ENCODE measurements around the gene ADD3. TPM values are rescaled to one million over a fixed set of nuclear protein-coding genes. Genes with fewer than 3 reads are reported as not detected.

Gene ADD3
- total and polyA plus RNA-seq, 2 of the 13 experiments (the other 11 are each of a cell fraction or from before 2014, with no cell fraction given), result 44.7 to 57.5 TPM

- no peak for ATAC-seq
- no peak for DNase-seq (ENCODE audit: low spot score)
- H3K27ac ChIP-seq (ENCODE audit: extremely low read length, insufficient read depth, low read length), result no peak overlapping the region
- H2AFZ ChIP-seq (ENCODE audit: low read length), result no peak overlapping the region
- in situ Hi-C loops (cut with HindIII; ENCODE audit: extremely low pct_ligation_motif_present, low pct_unique_long_range_greater_than_20kb) (no loop called here), intact Hi-C loops (cut with micrococcal nuclease; ENCODE audit: unreplicated experiment) (loop anchor here (5.0 to 10.0 kb wide), 2 partner anchors 154 to 308 kb away; no protein-coding TSS in a partner anchor)
- ChIA-PET CTCF (ENCODE audit: low intra/inter-chr PET ratio, low total read pairs) (no interaction called here), POLR2A (no interaction called here)
- WGBS (ENCODE audit: low lambda C conversion rate), result 86% methylated on average over 2 of the region's 2 CpGs
- no peak for FAIRE-seq
- H3K4me2 ChIP-seq (ENCODE audit: low read depth, low read length), result no peak overlapping the region
- no peak overlapping the region for H3K4me3 ChIP-seq (replicated peaks in 1 of 3; ENCODE audit: insufficient read depth in 1 of 3, low read depth in 2 of 3, low read length in 3 of 3)
- H3K9me3 ChIP-seq (ENCODE audit: low read length), result no peaks in the 10 kb centered on the region
- no peaks in the 10 kb centered on the region for H3K36me3 ChIP-seq (replicated peaks in 1 of 2; ENCODE audit: control insufficient read depth in 1 of 2, insufficient read depth in 2 of 2, low read length in 2 of 2)
- no peak overlapping the region for H3K9ac ChIP-seq (ENCODE audit: insufficient read depth, low read depth, low read length)
- peaks cover 23% of the 10 kb centered on the region for H3K4me1 ChIP-seq (ENCODE audit: insufficient read depth, low read length)
- H4K20me1 ChIP-seq (ENCODE audit: insufficient read depth, low read length), result no peaks in the 10 kb centered on the region
- no TSS peak for BruUV-seq (replicated peaks)
- no peaks in the 10 kb centered on the region for H3K79me2 ChIP-seq (ENCODE audit: insufficient read depth, low read length)
- no peaks in the 10 kb centered on the region for H3K27me3 ChIP-seq (ENCODE audit: control insufficient read depth in 1 of 2, insufficient read depth in 2 of 2, low read length in 2 of 2)
- no peak for TF ChIP-seq STAG1 (CRISPR knock-in tag; IDR thresholded peaks at IDR 0.05)
- TF ChIP-seq SIN3A (IDR thresholded peaks at IDR 0.05; ENCODE audit: borderline replicate concordance, low read depth, low read length), result no peak
- no peak for TF ChIP-seq HMG20B (CRISPR knock-in tag; conservative IDR thresholded peaks at IDR 0.05)
- no peak for TF ChIP-seq THAP11 (CRISPR knock-in tag; IDR thresholded peaks at IDR 0.05)
- no peak for TF ChIP-seq TEAD2 (CRISPR knock-in tag; IDR thresholded peaks at IDR 0.05)
- no peak for TF ChIP-seq STAT5B (CRISPR knock-in tag; IDR thresholded peaks at IDR 0.05)
- TF ChIP-seq, protein P1, sequence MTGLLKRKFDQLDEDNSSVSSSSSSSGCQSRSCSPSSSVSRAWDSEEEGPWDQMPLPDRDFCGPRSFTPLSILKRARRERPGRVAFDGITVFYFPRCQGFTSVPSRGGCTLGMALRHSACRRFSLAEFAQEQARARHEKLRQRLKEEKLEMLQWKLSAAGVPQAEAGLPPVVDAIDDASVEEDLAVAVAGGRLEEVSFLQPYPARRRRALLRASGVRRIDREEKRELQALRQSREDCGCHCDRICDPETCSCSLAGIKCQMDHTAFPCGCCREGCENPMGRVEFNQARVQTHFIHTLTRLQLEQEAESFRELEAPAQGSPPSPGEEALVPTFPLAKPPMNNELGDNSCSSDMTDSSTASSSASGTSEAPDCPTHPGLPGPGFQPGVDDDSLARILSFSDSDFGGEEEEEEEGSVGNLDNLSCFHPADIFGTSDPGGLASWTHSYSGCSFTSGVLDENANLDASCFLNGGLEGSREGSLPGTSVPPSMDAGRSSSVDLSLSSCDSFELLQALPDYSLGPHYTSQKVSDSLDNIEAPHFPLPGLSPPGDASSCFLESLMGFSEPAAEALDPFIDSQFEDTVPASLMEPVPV (CRISPR knock-in tag; IDR thresholded peaks at IDR 0.05), result no peak
- no peak for TF ChIP-seq ZNF75D (CRISPR knock-in tag; IDR thresholded peaks at IDR 0.05; ENCODE audit: borderline replicate concordance)
- TF ChIP-seq ZNF577 (CRISPR knock-in tag; IDR thresholded peaks at IDR 0.05; ENCODE audit: borderline replicate concordance, low read depth), result no peak
- TF ChIP-seq PHF20 (CRISPR knock-in tag; IDR thresholded peaks at IDR 0.05), result no peak
- TF ChIP-seq, protein P2, sequence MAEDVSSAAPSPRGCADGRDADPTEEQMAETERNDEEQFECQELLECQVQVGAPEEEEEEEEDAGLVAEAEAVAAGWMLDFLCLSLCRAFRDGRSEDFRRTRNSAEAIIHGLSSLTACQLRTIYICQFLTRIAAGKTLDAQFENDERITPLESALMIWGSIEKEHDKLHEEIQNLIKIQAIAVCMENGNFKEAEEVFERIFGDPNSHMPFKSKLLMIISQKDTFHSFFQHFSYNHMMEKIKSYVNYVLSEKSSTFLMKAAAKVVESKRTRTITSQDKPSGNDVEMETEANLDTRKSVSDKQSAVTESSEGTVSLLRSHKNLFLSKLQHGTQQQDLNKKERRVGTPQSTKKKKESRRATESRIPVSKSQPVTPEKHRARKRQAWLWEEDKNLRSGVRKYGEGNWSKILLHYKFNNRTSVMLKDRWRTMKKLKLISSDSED (CRISPR knock-in tag; IDR thresholded peaks at IDR 0.05), result no peak
- TF ChIP-seq ZNF674 (CRISPR knock-in tag; IDR thresholded peaks at IDR 0.05; ENCODE audit: low read depth), result no peak
- no peak for TF ChIP-seq ZNF646 (CRISPR knock-in tag; IDR thresholded peaks at IDR 0.05)
- TF ChIP-seq, protein P3, sequence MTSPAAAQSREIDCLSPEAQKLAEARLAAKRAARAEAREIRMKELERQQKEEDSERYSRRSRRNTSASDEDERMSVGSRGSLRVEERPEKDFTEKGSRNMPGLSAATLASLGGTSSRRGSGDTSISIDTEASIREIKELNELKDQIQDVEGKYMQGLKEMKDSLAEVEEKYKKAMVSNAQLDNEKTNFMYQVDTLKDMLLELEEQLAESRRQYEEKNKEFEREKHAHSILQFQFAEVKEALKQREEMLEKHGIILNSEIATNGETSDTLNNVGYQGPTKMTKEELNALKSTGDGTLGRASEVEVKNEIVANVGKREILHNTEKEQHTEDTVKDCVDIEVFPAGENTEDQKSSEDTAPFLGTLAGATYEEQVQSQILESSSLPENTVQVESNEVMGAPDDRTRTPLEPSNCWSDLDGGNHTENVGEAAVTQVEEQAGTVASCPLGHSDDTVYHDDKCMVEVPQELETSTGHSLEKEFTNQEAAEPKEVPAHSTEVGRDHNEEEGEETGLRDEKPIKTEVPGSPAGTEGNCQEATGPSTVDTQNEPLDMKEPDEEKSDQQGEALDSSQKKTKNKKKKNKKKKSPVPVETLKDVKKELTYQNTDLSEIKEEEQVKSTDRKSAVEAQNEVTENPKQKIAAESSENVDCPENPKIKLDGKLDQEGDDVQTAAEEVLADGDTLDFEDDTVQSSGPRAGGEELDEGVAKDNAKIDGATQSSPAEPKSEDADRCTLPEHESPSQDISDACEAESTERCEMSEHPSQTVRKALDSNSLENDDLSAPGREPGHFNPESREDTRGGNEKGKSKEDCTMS (CRISPR knock-in tag; conservative IDR thresholded peaks at IDR 0.05), result no peak
Observed at GRCh38 chr10:109960682-109961081, 47.1 kb upstream of the ADD3 start.

All from HepG2 (cell line).